Endothelial cell (in vitro differentiated cells): Measurements from ENCODE around the gene OSBP2. TPM values are rescaled to one million over a fixed set of nuclear protein-coding genes. Genes with fewer than 3 reads are reported as not detected.

ENCODE experiments used
- DNase-seq: peaks from one replicate; pipeline ENCODE4 v3.0.0; 2021; ENCODE audit warnings: low spot score
- H3K27ac Mint-ChIP-seq: one replicate; pipeline ENCODE4 v1.8.0; 2021; ENCODE audit warnings: mixed read lengths, inconsistent platforms; ENCODE audit not compliant: unreplicated experiment
- H3K27me3 Mint-ChIP-seq: one replicate; pipeline ENCODE4 v1.8.0; 2021; ENCODE audit warnings: mild to moderate bottlenecking, moderate library complexity, mixed read lengths, inconsistent platforms; ENCODE audit not compliant: unreplicated experiment
- H3K36me3 Mint-ChIP-seq: one replicate; pipeline ENCODE4 v1.8.0; 2021; ENCODE audit warnings: mild to moderate bottlenecking, low read depth, mixed read lengths, inconsistent platforms; ENCODE audit not compliant: unreplicated experiment
- H3K4me1 Mint-ChIP-seq: one replicate; pipeline ENCODE4 v1.8.0; 2021; ENCODE audit warnings: mild to moderate bottlenecking, mixed read lengths, inconsistent platforms; ENCODE audit not compliant: unreplicated experiment
- H3K4me3 Mint-ChIP-seq: one replicate; pipeline ENCODE4 v1.8.0; 2021; ENCODE audit warnings: mild to moderate bottlenecking, mixed read lengths, inconsistent platforms; ENCODE audit not compliant: unreplicated experiment
- H3K9me3 Mint-ChIP-seq: one replicate; pipeline ENCODE4 v1.8.0; 2021; ENCODE audit warnings: mixed read lengths, inconsistent platforms; ENCODE audit not compliant: unreplicated experiment
- CTCF ChIP-seq: fragments of 200-600 bp; sonication (generic); IDR thresholded peaks from one replicate; pipeline ENCODE4 v1.5.0; 2021; ENCODE audit warnings: antibody characterized with exemption; ENCODE audit not compliant: unreplicated experiment
- total RNA-seq: library from RNA; stranded (reverse); fragmentation: NEBNext Ultra II Directional; extraction: Animal tissue kit (Norgen Biotek cat#: 25700); gene quantifications from one replicate; pipeline ENCODE4 v1.2.1, GENCODE V29; 2021; ENCODE audit not compliant: unreplicated experiment

Gene OSBP2
- total RNA-seq, 1 donor from 2014 or later: 3.0 TPM

- Mint-ChIP-seq H3K4me3 (no peak overlapping the region), H3K27me3 (peaks cover 6% of the 10 kb centered on the region), H3K9me3 (no peaks in the 10 kb centered on the region), H3K4me1 (no peaks in the 10 kb centered on the region), H3K36me3 (peaks cover 23% of the 10 kb centered on the region), H3K27ac (no peak overlapping the region)
- DNase-seq: no peak
- no peak for TF ChIP-seq CTCF
Measured at GRCh38 chr22:30891781-30892180, 197.1 kb downstream of the OSBP2 start.

- H3K4me3 Mint-ChIP-seq: no peak overlapping the region
- DNase-seq: no peak
- peaks cover 23% of the 10 kb centered on the region for H3K36me3 Mint-ChIP-seq
- H3K27ac Mint-ChIP-seq: no peak overlapping the region
- no peaks in the 10 kb centered on the region for H3K4me1 Mint-ChIP-seq
- peaks cover 6% of the 10 kb centered on the region for H3K27me3 Mint-ChIP-seq
- no peak for TF ChIP-seq CTCF
- no peaks in the 10 kb centered on the region for H3K9me3 Mint-ChIP-seq
Measured at GRCh38 chr22:30892286-30892685, 197.6 kb downstream of the OSBP2 start.

GRCh38 chr22:30892731-30893221 lies 198.1 kb downstream of the OSBP2 start:
- Mint-ChIP-seq H3K27ac (no peak overlapping the region), H3K4me3 (no peak overlapping the region), H3K9me3 (no peaks in the 10 kb centered on the region), H3K36me3 (peaks cover 23% of the 10 kb centered on the region), H3K27me3 (peaks cover 3% of the 10 kb centered on the region), H3K4me1 (no peaks in the 10 kb centered on the region)
- no peak for TF ChIP-seq CTCF
- no peak for DNase-seq

GRCh38 chr22:30893434-30894370 lies 199.0 kb downstream of the OSBP2 start:
- H3K36me3 Mint-ChIP-seq: peaks cover 23% of the 10 kb centered on the region
- H3K4me1 Mint-ChIP-seq: no peaks in the 10 kb centered on the region
- no peak for TF ChIP-seq CTCF
- DNase-seq: no peak
- no peaks in the 10 kb centered on the region for H3K9me3 Mint-ChIP-seq
- peak overlapping the region; percentile 13 for H3K27ac Mint-ChIP-seq
- peaks cover 3% of the 10 kb centered on the region for H3K27me3 Mint-ChIP-seq
- peak overlapping the region; percentile 34 for H3K4me3 Mint-ChIP-seq

- Mint-ChIP-seq H3K9me3 (no peaks in the 10 kb centered on the region), H3K27ac (no peak overlapping the region), H3K36me3 (peaks cover 26% of the 10 kb centered on the region), H3K27me3 (no peaks in the 10 kb centered on the region), H3K4me1 (no peaks in the 10 kb centered on the region), H3K4me3 (peak overlapping the region; percentile 34)
- no peak for TF ChIP-seq CTCF
- DNase-seq: no peak
Measured at GRCh38 chr22:30894371-30894740, 199.7 kb downstream of the OSBP2 start.
